Osteocyte (in vitro differentiated cells): ENCODE data around the gene YBEY. TPM values are rescaled to one million over a fixed set of nuclear protein-coding genes. Genes with fewer than 3 reads are reported as not detected.

Experiments used
- total RNA-seq: library from RNA; stranded (reverse); gene quantifications from 2 replicates; pipeline ENCODE4 v1.2.1, GENCODE V29; 2021

The YBEY gene
- total RNA-seq, 1 donor from 2014 or later = 17.9 TPM

Other genes with a start within 250 kb of the YBEY start
- 1,821 and 1,951 TPM in 2 replicates for gene COL6A2, start 188.2 kb upstream of the YBEY start, total RNA-seq
- gene FTCD, start 130.8 kb upstream of the YBEY start, total RNA-seq = 2.3 and 2.5 TPM in 2 replicates
- gene SPATC1L, start 101.9 kb upstream of the YBEY start, total RNA-seq = 17.5 and 18.9 TPM in 2 replicates
- gene LSS, start 57.6 kb upstream of the YBEY start, total RNA-seq = 92.0 and 101 TPM in 2 replicates
- 99.4 and 105 TPM in 2 replicates for gene MCM3AP, start 731 bp upstream of the YBEY start, total RNA-seq
- gene C21orf58, start 37.5 kb downstream of the YBEY start, total RNA-seq = 6.9 and 9.1 TPM in 2 replicates
- 38.9 and 42.5 TPM in 2 replicates for gene PCNT, start 37.8 kb downstream of the YBEY start, total RNA-seq
- 39.2 and 43.0 TPM in 2 replicates for gene DIP2A, start 172.5 kb downstream of the YBEY start, total RNA-seq